Neural progenitor cell (in vitro differentiated cells): ENCODE results near the gene PLCB1. TPM values are rescaled to one million over a fixed set of nuclear protein-coding genes. Genes with fewer than 3 reads are reported as not detected.

Experiments used
- DNase-seq: peaks from one replicate; pipeline ENCODE4 v3.0.0-alpha.2; 2016; ENCODE audit warnings: low spot score
- H2AFZ ChIP-seq: fragments of 200-600 bp; sonication (generic); replicated peaks from 2 replicates; pipeline ENCODE4 v1.6.1; 2016; ENCODE audit warnings: antibody characterized with exemption
- H3F3A ChIP-seq: fragments of 200-600 bp; sonication (generic); 2 replicates; pipeline ENCODE4 v1.6.1; 2016; ENCODE audit warnings: antibody characterized with exemption, low read depth
- H3K27ac ChIP-seq: fragments of 200-600 bp; sonication (generic); 2 replicates; pipeline ENCODE4 v1.5.1; 2016; ENCODE audit warnings: mild to moderate bottlenecking
- H3K27me3 ChIP-seq: fragments of 200-600 bp; sonication (generic); 2 replicates; pipeline ENCODE4 v1.6.1; 2016; ENCODE audit warnings: mild to moderate bottlenecking, moderate library complexity
- H3K36me3 ChIP-seq: fragments of 200-600 bp; sonication (generic); 2 replicates; pipeline ENCODE4 v1.5.1; 2016
- H3K4me1 ChIP-seq: fragments of 200-600 bp; sonication (generic); 2 replicates; pipeline ENCODE4 v1.6.1; 2016; ENCODE audit warnings: mixed run types
- H3K4me2 ChIP-seq: fragments of 200-600 bp; sonication (generic); 2 replicates; pipeline ENCODE4 v1.6.1; 2016
- H3K4me3 ChIP-seq: fragments of 200-600 bp; sonication (generic); 2 replicates; pipeline ENCODE4 v1.5.1; 2016
- H3K79me2 ChIP-seq: fragments of 200-600 bp; sonication (generic); 2 replicates; pipeline ENCODE4 v1.6.1; 2016; ENCODE audit warnings: low read depth
- H3K9ac ChIP-seq: fragments of 200-600 bp; sonication (generic); 2 replicates; pipeline ENCODE4 v1.6.1; 2016
- H3K9me3 ChIP-seq: fragments of 200-600 bp; sonication (generic); 2 replicates; pipeline ENCODE4 v1.5.1; 2016; ENCODE audit warnings: low read depth
- H4K20me1 ChIP-seq: fragments of 200-600 bp; sonication (generic); 2 replicates; pipeline ENCODE4 v1.6.1; 2016; ENCODE audit warnings: low read depth
- H3K27ac Mint-ChIP-seq: 3 replicates; pipeline ENCODE4 v1.8.0; 2021; ENCODE audit warnings: mixed read lengths
- H3K27me3 Mint-ChIP-seq: 2 replicates; pipeline ENCODE4 v1.8.0; 2022; ENCODE audit warnings: low read depth, mild to moderate bottlenecking, inconsistent platforms, moderate library complexity, mixed read lengths; ENCODE audit not compliant: insufficient read depth
- H3K36me3 Mint-ChIP-seq: 3 replicates; pipeline ENCODE4 v1.8.0; 2021; ENCODE audit warnings: mixed read lengths
- H3K4me1 Mint-ChIP-seq: 3 replicates; pipeline ENCODE4 v1.8.0; 2021; ENCODE audit warnings: mixed read lengths
- H3K4me3 Mint-ChIP-seq: 3 replicates; pipeline ENCODE4 v1.8.0; 2021; ENCODE audit warnings: mild to moderate bottlenecking, moderate library complexity, mixed read lengths
- H3K9me3 Mint-ChIP-seq: 3 replicates; pipeline ENCODE4 v1.8.0; 2020; ENCODE audit warnings: mixed read lengths
- EZH2 ChIP-seq: fragments of 200-600 bp; sonication (generic); IDR thresholded peaks from 2 replicates; pipeline ENCODE4 v1.6.1; 2017; ENCODE audit warnings: antibody characterized with exemption, mild to moderate bottlenecking, moderate library complexity
- EZH2phosphoT487 ChIP-seq: fragments of 200-600 bp; sonication (generic); IDR thresholded peaks from 2 replicates; pipeline ENCODE4 v1.6.1; 2017; ENCODE audit warnings: antibody characterized with exemption
- total RNA-seq: library from RNA; depleted of rRNA; stranded (reverse); fragments of >200 nt; gene quantifications from 2 replicates; pipeline ENCODE4 v1.2.3, GENCODE V29; 2015; ENCODE audit warnings: low replicate concordance
- TF ChIP-seq, protein P1 (sequence below): fragments of 200-600 bp; sonication (generic); IDR thresholded peaks from 2 replicates; pipeline ENCODE4 v1.5.1; 2017; ENCODE audit warnings: antibody characterized with exemption, mild to moderate bottlenecking

PLCB1 gene
- total RNA-seq, 1 donor from 2014 or later, result 30.2 TPM

DNA sequence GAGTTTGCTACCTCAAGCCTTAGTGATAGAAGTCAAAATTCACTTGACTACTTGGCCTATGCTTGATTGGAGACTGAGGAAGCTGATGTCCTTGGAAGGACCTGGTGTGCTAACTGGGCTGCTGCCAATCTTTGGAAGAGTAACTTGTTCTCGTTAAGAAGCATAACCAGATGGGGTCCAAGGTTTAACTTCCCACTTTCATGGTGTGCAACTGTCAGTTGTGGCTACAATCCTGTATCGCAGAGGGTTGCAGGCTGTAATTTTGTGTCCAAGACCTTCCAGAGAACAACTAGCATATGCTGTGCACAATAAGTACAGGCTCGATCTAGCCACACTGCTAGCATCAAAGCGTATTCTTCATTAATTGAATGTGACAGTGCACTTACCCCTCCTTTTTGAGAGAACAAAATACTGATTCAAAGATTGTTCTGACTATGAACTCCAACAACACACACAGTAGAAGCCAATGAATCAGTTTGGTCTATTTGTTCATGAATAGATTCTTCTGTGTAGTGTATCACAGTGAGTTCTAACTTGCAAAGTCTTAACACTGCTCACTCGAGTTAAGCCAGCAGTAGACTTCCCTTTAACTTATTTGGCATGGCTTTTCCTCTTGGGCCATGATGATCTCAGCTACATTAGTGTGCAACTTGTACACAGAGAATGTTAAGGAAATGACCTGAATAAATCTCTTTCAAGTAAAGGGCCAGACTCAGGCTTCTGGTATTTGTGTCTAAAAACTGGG lies 15.8 kb upstream of the PLCB1 start:
- H3K36me3 ChIP-seq, result no peaks in the 10 kb centered on the region
- no peaks in the 10 kb centered on the region for H3K36me3 Mint-ChIP-seq
- DNase-seq, result no peak
- no peak overlapping the region for H3K4me2 ChIP-seq
- no peaks in the 10 kb centered on the region for H3K4me1 ChIP-seq
- H3K27ac Mint-ChIP-seq, result no peak overlapping the region
- TF ChIP-seq EZH2 (no peak), EZH2phosphoT487 (no peak)
- TF ChIP-seq, protein P1, sequence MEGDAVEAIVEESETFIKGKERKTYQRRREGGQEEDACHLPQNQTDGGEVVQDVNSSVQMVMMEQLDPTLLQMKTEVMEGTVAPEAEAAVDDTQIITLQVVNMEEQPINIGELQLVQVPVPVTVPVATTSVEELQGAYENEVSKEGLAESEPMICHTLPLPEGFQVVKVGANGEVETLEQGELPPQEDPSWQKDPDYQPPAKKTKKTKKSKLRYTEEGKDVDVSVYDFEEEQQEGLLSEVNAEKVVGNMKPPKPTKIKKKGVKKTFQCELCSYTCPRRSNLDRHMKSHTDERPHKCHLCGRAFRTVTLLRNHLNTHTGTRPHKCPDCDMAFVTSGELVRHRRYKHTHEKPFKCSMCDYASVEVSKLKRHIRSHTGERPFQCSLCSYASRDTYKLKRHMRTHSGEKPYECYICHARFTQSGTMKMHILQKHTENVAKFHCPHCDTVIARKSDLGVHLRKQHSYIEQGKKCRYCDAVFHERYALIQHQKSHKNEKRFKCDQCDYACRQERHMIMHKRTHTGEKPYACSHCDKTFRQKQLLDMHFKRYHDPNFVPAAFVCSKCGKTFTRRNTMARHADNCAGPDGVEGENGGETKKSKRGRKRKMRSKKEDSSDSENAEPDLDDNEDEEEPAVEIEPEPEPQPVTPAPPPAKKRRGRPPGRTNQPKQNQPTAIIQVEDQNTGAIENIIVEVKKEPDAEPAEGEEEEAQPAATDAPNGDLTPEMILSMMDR, result no peak
- no peak overlapping the region for H3K9ac ChIP-seq
- peaks cover 3% of the 10 kb centered on the region for H3K4me1 Mint-ChIP-seq
- H3K79me2 ChIP-seq, result no peaks in the 10 kb centered on the region
- H3K9me3 ChIP-seq, result no peaks in the 10 kb centered on the region
- no peaks in the 10 kb centered on the region for H3F3A ChIP-seq
- H3K4me3 ChIP-seq, result no peak overlapping the region
- H2AFZ ChIP-seq, result no peak overlapping the region
- H3K4me3 Mint-ChIP-seq, result no peak overlapping the region
- no peak overlapping the region for H3K27ac ChIP-seq
- no peaks in the 10 kb centered on the region for H4K20me1 ChIP-seq
- peaks cover 3% of the 10 kb centered on the region for H3K9me3 Mint-ChIP-seq
- no peaks in the 10 kb centered on the region for H3K27me3 Mint-ChIP-seq
- H3K27me3 ChIP-seq, result no peaks in the 10 kb centered on the region

DNA sequence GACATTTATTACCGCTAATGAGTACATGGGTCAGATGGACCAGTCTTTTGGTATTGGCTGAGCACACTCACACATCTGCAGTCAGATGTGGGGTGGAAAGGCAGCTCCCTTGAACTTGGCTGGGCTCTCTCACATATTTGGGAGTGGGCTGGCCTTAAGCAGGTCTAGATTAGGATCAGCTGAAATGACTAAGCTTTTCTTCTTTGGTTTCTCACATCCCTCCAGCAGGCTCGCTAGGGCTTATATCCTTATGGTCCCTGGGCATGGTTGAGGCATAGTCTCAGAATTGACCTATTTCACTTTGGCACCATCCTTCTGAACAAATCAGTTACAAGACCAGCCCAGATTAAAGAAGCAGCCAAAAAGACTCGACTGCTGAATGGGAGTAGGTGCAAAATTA lies 14.4 kb upstream of the PLCB1 start:
- Mint-ChIP-seq H3K27me3 (no peaks in the 10 kb centered on the region), H3K9me3 (peaks cover 3% of the 10 kb centered on the region), H3K4me3 (no peak overlapping the region), H3K4me1 (peaks cover 3% of the 10 kb centered on the region), H3K27ac (no peak overlapping the region), H3K36me3 (no peaks in the 10 kb centered on the region)
- Histone ChIP-seq H3K27ac (no peak overlapping the region), H3K27me3 (no peaks in the 10 kb centered on the region), H3K4me2 (no peak overlapping the region), H3F3A (no peaks in the 10 kb centered on the region), H3K4me1 (no peaks in the 10 kb centered on the region), H2AFZ (no peak overlapping the region), H3K4me3 (no peak overlapping the region), H4K20me1 (no peaks in the 10 kb centered on the region), H3K9ac (no peak overlapping the region), H3K79me2 (no peaks in the 10 kb centered on the region), H3K36me3 (no peaks in the 10 kb centered on the region), H3K9me3 (no peaks in the 10 kb centered on the region)
- TF ChIP-seq EZH2phosphoT487 (no peak), EZH2 (no peak)
- TF ChIP-seq, protein P1, result no peak
- DNase-seq, result no peak

DNA sequence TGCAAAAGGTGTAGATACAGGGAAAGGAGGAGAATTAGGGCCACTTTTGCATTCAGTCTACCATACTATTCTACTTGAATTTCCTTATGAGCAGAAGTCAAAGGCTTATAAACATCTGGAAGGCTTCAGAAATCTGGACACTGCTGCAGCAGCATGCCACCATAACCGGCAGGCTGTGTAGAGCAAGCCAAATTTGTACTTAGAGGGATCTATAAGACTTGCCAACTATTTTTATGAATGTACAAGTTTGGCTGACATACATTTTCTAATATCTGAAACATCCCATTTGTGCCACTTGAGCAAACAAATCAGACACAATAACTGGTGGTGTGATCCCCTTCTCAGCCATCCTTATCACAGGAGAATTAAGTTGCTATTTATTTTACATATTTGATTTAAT lies 14.0 kb upstream of the PLCB1 start:
- Histone ChIP-seq H3K36me3 (no peaks in the 10 kb centered on the region), H2AFZ (no peak overlapping the region), H3K4me1 (no peaks in the 10 kb centered on the region), H3K27ac (no peak overlapping the region), H3K79me2 (no peaks in the 10 kb centered on the region), H3K4me2 (no peak overlapping the region), H3K4me3 (no peak overlapping the region), H3K27me3 (no peaks in the 10 kb centered on the region), H3K9me3 (no peaks in the 10 kb centered on the region), H3F3A (no peaks in the 10 kb centered on the region), H4K20me1 (no peaks in the 10 kb centered on the region), H3K9ac (no peak overlapping the region)
- DNase-seq, result no peak
- Mint-ChIP-seq H3K27me3 (no peaks in the 10 kb centered on the region), H3K9me3 (peaks cover 3% of the 10 kb centered on the region), H3K4me1 (peaks cover 3% of the 10 kb centered on the region), H3K27ac (no peak overlapping the region), H3K36me3 (no peaks in the 10 kb centered on the region), H3K4me3 (no peak overlapping the region)
- TF ChIP-seq EZH2, result no peak

DNA sequence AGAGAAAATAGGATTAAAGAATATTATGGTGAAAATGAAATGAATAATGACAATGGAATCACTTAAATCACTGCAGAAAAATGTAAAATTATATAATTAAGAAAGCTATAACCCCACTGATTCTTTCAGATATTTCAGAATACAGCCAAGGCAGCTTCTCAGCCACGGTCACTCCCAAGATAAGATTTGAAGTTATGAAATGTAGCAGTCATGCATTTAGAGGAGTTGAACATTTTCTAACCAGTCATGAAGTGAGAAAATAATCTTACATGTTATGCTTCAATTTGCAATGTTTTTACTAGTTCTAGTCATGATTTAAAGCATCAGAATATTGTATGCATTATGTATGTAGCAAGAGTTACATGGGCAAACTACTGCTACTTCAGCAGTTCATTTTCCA lies 13.3 kb upstream of the PLCB1 start:
- Histone ChIP-seq H3K9me3 (no peaks in the 10 kb centered on the region), H3F3A (no peaks in the 10 kb centered on the region), H4K20me1 (no peaks in the 10 kb centered on the region), H3K79me2 (no peaks in the 10 kb centered on the region), H3K4me2 (no peak overlapping the region), H3K27ac (no peak overlapping the region), H2AFZ (no peak overlapping the region), H3K9ac (no peak overlapping the region), H3K4me3 (no peak overlapping the region), H3K36me3 (no peaks in the 10 kb centered on the region), H3K4me1 (no peaks in the 10 kb centered on the region), H3K27me3 (no peaks in the 10 kb centered on the region)
- no peak overlapping the region for H3K27ac Mint-ChIP-seq
- no peaks in the 10 kb centered on the region for H3K27me3 Mint-ChIP-seq
- TF ChIP-seq EZH2phosphoT487, result no peak
- no peak for TF ChIP-seq EZH2
- TF ChIP-seq, protein P1, result no peak
- H3K36me3 Mint-ChIP-seq, result no peaks in the 10 kb centered on the region
- no peak overlapping the region for H3K4me3 Mint-ChIP-seq
- H3K4me1 Mint-ChIP-seq, result peaks cover 3% of the 10 kb centered on the region
- no peak for DNase-seq
- peaks cover 3% of the 10 kb centered on the region for H3K9me3 Mint-ChIP-seq
